CD4-positive, alpha-beta T cell treated with Interleukin-4 for 4 hours (primary cell): ENCODE data around the gene ANKRD30A.
"Not testable (repeated sequence)": the region's sequence is repeated elsewhere in the genome, so short reads cannot be mapped to it uniquely, and the experiment has no call there.

ENCODE experiments used
- DNase-seq: peaks from one replicate; pipeline ENCODE4 v3.0.0-alpha.2; 2020

ANKRD30A gene, protein sequence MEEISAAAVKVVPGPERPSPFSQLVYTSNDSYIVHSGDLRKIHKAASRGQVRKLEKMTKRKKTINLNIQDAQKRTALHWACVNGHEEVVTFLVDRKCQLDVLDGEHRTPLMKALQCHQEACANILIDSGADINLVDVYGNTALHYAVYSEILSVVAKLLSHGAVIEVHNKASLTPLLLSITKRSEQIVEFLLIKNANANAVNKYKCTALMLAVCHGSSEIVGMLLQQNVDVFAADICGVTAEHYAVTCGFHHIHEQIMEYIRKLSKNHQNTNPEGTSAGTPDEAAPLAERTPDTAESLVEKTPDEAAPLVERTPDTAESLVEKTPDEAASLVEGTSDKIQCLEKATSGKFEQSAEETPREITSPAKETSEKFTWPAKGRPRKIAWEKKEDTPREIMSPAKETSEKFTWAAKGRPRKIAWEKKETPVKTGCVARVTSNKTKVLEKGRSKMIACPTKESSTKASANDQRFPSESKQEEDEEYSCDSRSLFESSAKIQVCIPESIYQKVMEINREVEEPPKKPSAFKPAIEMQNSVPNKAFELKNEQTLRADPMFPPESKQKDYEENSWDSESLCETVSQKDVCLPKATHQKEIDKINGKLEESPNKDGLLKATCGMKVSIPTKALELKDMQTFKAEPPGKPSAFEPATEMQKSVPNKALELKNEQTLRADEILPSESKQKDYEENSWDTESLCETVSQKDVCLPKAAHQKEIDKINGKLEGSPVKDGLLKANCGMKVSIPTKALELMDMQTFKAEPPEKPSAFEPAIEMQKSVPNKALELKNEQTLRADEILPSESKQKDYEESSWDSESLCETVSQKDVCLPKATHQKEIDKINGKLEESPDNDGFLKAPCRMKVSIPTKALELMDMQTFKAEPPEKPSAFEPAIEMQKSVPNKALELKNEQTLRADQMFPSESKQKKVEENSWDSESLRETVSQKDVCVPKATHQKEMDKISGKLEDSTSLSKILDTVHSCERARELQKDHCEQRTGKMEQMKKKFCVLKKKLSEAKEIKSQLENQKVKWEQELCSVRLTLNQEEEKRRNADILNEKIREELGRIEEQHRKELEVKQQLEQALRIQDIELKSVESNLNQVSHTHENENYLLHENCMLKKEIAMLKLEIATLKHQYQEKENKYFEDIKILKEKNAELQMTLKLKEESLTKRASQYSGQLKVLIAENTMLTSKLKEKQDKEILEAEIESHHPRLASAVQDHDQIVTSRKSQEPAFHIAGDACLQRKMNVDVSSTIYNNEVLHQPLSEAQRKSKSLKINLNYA (N-terminal part only)

DNA sequence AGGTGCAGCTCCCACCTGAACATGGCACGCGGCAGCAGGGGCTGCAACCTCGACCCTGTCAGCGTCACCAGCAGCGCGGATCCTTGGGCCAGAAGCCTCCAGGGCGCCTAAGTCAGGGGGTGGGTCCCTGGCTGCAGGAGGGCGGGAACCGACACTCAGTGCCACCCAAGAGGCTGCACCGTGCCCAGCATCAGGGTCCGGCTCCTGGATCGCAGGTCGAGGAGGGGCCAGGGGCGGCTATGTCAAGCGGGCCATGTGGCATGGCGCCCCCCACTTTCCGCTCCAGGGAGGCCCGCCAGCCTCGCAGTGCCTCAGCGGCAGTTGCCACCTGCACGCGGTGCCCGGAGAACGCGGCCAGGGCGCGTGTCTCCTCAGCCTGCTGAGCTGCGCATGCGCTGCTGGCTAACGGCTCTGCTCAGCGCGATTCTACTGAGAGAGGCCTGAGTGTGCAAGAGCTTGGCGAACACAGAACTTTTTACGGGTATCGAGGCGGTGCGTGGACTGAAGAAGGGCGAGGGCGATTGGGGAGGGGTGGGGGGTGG is at the start of gene ANKRD30A:
Gene ANKRD30A, plus strand, starts transcription at position 408 of the 542 bp plus-strand sequence. CDS start 190 bp downstream, outside the sequence.
- no peak for DNase-seq

DNA sequence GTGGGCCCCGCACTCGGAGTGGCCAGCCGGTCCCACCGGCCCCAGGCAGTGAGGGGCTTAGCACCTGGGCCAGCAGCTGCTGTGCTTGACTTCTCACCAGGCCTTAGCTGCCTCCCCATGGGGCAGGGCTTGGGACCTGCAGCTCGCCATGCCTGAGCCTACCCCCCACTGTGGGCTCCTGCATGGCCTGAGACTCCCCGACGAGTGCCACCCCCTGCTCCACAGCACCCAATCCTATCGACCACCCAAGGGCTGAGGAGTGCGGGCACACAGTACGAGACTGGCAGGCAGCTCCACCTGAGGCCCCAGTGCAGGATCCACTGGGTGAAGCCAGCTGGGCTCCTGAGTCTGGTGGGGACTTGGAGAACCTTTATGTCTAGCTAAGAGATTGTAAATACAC is 49.3 kb upstream of the ANKRD30A start:
- DNase-seq: not testable (repeated sequence)

DNA sequence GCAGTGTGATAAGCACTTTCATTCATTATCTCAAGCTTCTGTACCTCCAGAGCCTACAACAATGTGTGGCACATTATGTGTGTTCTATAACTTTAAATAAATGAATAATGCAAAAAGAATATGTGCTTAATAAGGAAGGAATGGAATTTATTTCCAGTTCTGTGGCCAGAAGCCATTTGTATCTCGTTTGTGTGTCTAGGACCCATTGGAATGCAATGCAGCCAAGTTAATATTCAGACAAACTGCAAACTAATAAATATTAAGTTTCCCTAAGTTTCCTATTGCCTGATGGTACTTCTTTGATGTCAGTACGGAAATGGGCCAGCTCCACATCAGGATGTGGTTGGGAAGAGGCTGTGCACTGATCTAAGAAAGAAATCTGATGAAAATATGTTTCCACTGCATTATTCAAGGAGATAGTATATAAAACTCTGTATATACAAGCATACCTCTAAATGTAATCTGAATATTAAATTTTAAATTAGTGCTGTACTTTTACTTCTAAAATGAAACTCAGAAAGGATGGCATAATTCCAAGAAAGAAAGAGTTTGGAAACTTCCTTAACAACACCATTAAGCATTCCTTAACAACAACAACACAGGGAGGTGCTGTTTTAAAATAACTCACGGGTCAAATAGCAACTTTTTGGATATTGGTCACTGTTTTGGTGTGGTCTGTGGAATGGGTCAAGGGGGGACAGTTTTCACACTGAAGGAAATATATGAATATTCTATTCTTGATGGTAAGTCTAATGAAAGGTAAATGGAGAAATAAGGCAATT is 29.4 kb upstream of the ANKRD30A start:
- no peak for DNase-seq

DNA sequence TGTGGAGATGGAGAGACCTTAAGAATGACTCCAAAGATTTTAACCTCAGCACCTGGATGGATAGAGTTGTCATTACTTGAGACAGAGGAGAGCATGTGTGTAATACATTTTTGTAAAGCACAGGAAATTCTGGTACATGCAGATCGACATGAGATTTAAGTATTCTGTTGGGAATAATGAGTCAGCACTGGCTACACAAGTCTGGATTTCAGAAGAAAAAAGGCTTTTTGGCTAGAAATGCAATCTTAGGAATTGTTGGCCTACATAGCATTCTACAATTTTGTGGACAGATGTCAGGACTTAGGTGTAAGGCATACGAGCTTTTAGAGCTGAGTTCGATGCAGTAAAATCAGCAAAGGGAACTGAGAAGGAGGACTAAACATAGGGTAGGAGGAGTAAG is 24.1 kb upstream of the ANKRD30A start:
- DNase-seq: no peak

DNA sequence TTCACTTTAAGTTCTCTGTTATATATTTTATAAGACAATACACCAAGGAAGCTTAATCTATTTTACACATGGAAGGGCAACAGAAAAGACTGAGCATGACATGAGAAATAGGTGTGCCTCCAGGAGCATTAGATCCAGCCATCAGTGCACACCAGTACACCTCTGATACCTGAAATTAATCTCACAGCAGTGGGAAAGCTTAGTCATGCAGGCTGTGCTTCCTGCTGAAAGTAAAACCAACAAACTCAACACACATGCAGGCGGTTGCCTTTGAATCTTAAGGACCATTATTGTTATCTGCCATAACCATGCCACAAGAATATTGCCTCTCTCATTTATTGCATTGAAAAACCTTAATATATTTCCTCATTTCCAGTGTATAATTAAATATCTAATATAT is 16.4 kb upstream of the ANKRD30A start:
- DNase-seq: no peak

DNA sequence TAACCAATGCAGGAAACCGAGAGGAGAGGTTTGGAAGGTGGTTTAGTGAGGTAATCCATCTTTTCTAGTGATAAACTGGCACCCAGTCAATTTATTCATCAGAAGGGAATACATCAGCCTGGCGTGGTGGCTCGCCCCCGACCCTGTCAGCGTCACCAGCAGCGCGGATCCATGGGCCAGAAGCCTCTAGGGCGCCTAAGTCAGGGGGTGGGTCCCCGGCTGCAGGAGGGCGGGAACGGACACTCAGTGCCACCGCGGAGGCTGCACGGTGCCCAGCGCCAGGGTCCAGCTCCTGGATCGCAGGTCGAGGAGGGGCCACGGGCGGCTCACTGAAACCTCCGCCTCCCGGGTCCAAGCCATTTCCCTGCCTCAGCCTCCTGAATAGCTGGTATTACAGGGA is 866 bp upstream of the ANKRD30A start:
- DNase-seq: no peak

DNA sequence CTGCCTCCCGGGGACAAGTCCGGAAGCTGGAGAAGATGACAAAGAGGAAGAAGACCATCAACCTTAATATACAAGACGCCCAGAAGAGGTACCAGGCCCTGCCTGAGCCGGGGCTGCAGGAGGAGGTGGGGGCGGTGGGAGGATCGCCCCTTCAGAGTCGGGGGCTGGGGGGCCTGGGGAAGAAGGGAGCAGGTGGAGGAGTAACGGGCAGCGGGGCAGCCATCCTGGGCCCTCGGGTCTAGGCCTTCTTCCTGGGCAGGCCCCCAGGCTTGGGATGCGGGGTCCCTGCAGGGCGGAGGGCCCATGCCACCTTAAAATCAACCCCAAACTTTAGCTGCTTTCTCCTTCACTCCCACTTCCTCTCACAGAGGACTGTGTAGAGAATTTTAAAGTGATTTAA is 523 bp downstream of the ANKRD30A start:
- no peak for DNase-seq

DNA sequence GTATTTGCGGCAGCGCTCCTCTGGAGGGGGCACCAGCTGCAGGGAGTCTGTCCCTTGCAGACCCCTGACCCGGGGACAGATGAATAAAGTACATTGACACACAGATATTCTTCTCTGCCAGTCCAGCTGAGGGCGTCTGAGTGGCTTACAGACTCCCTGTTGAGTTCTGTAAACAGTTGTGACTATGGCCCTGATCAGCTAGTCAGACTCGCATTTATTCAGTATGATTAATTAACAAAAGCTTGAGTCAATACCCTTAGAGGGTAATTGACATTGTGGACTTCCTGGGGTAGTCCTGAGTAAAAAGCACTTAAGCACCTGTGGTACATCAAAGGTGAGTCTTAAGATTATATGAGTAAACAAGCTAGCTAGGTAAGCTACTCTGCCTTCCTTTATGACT is 21.0 kb downstream of the ANKRD30A start:
- no peak for DNase-seq

DNA sequence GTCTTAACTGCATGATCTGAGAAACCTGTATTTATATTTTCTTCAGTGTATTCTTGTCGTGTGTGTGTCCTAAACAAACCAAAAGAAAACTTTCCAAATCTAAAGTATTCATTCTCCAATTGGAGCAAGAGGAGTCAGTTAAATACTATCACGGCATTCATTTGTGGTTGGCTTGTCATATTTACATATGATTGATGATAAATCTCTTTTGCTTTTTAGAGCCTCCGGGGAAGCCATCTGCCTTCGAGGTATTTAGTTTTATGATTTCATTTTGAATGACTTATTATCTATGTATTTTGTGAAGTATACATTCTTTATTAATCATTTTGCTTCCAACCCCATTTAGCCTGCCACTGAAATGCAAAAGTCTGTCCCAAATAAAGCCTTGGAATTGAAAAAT is 37.0 kb downstream of the ANKRD30A start:
- DNase-seq: not testable (repeated sequence)

DNA sequence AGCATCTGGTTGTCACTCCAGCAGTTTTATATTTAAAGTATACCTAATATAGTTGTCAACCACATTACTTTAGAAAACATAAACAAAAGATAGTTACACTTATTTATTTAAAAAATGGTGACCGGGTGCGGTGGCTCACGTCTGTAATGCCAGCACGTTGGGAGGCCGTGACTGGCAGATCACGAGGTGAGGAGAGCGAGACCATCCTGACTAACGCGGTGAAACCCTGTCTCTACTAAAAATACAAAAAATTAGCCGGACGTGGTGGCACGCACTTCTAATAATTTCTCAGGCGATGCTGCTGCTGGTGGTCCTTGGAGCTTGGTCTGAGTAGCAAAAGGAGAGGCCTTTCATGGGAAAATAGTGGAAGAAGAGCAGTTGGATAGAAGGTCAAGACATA is 46.5 kb downstream of the ANKRD30A start:
- DNase-seq: not testable (repeated sequence)

DNA sequence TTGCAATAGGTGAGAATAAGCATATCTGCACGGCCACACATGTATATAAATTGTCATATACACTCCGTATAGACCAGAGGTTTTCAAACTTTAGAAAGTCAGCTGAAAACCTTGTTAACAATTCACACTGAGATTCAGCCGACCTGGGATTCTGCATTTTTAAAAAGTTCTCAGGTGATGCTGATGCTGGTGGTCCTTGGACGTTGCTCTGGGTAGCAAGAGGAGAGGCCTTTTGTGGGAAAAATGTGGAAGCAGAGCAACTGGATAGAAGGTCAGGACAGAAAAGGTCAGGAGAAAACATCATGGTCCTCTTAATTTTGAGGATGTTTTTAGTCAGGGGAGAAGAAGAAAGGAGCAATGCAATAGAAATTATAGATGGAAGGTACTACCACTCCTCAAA is 52.9 kb downstream of the ANKRD30A start:
- not testable (repeated sequence) for DNase-seq

DNA sequence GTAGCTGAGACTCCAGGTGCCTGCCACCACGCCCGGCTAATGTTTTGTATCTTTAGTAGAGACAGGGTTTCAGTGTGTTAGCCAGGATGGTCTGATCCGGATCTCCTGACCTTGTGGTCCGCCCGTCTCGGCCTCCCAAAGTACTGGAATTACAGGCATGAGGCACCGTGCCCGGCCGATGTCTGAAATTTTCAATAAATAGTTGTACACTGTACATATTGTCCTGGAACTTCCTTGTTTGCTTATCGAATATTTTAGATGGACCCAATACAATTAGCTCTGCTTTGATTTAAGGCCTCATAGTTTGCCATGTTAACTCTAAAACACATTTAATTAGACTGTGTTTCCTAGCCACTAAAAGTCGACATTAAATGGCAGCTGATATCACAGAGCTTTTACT is 57.3 kb downstream of the ANKRD30A start:
- DNase-seq: not testable (repeated sequence)

DNA sequence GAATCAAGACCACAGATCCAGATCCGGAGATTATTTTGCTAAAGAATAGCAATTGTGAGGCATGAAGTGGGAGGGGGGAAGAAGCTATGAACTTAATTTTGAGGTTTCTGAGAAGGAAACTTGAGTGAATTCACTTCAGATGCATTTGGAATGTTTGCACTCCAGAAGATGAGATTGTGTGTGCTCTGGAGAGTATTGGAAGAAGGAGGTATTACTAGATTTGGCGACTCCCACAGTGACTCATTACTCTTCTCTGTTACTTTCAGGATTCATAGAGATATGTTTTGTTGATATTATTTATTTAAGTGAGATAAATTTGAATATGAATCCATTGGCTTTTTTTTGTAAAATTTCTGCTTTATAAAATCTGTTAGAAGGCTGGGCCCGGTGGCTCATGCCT is 80.7 kb downstream of the ANKRD30A start:
- no peak for DNase-seq

DNA sequence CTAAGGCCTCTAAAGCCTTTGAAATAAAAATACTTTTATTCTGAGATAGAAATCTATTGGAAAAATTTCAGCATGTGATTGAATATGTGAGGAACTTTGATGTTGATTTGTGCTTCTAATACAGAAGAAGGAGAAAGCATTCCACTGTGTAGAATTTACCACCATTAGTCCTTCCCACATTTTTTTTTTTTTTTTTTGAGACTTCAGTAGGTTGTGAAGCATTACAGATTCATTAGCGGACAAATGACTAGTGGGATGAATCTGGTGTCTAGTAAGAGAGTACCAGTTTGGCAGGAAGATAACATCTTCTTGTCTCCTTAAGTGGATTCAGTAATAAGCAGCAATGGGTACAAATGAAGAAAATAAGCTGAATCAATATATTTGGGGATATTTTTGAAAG is 95.5 kb downstream of the ANKRD30A start:
- DNase-seq: no peak

DNA sequence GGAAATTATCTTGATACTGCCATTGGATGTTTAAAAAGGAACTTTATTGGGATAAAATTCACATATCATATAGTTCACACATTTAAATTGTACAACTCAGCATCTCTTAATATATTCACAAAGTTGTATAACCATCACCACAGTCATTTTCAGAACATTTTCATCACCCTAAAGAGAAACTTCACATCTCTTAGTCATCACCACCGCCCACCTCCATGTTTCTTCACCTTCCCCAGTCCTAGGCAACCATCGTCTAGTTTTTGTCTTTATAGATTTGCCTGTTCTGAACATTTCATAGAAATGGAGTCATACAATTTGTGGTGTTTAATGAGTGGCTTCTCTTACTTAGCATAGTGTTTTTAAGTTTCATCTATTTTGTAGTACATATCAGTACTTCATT is 96.6 kb downstream of the ANKRD30A start:
- DNase-seq: no peak

DNA sequence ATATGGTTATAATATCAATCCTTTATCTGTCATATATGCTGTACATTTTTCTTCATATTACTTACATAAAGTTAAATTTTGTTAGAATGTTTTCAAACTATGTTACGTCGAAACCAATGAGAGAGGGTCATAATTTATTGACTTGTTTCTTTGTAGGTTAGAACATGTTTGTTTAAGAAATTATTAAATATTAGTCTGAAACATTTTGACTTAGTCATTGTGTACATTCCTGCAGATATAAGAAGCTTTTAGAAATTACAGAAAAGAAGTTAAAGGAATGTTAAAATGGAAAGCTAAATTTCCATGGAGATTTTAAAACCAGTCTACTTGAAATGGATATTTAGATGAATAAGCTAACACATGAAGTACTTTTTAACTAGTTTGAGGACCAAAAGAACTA is 99.8 kb downstream of the ANKRD30A start:
- DNase-seq: no peak

DNA sequence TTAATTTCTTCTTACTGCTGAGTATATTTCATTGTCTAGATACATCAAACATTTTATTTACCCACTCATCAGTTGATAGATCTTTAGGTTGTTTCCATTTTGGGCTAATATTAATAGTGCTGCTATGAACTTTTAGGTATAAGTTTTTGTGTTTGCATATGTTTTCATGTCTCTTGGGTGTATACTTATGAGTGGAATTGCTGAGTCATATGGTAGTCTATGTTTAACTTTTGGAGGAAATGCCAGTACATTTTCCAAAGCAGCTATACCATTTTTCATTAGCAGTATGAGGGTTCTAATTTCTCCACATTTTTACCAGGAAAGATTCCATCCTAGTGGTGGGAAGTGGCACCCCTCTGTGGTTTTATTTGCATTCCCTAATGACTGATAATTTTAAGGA is 101.1 kb downstream of the ANKRD30A start:
- no peak for DNase-seq

DNA sequence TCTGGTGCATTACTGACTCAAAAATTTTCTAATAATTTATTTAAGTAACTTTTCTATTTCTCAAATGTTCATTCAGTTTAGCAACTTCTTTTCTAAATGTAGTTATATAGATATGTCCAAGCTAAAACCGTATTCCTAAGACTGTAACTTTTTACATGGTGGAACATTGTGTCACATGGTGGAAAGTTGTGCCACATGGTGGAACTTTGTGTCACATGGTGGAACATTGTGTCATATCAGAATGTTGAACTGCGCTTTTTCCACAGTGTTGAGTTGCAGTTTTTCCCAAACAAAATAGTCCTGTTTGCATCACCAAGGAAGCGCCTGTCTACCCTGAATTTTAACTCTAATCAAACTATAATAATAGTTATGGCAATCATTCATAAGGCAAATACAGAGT is 109.3 kb downstream of the ANKRD30A start:
- DNase-seq: no peak

DNA sequence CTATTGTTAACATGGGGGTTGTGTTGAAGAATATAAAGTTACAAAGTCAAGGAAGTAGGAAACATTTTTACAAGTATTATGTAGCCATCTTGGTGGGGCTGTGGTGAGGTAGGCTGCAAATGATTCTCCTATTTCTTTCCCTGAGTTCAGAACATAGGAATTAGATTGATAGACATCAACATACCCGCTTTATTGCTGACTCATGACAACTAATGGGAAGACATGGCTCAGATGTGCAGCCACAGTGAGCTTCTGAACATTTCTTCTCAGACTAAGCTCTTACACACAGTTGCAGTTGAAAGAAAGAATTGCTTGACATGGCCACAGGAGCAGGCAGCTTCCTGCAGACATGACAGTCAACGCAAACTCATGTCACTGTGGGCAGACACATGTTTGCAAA is 110.7 kb downstream of the ANKRD30A start:
- no peak for DNase-seq

DNA sequence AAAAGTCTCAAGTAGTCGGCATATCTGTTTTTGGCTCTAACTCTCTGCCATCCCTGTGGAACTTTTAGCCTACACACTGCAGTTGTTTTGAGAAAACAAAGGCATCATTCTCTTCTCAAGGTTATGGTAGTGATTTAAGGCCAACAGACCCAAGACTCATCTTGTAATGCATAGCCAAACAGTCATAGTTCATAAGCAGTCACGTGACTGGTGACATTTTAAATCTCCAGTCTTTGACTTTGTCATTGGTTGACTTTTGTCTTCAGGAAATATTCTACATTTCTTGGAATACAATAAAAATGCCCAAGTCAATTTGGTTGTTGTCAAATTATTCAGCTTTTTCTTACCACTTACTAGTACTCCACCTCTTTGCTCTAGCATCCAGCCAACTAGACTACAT is 114.8 kb downstream of the ANKRD30A start:
- DNase-seq: no peak

DNA sequence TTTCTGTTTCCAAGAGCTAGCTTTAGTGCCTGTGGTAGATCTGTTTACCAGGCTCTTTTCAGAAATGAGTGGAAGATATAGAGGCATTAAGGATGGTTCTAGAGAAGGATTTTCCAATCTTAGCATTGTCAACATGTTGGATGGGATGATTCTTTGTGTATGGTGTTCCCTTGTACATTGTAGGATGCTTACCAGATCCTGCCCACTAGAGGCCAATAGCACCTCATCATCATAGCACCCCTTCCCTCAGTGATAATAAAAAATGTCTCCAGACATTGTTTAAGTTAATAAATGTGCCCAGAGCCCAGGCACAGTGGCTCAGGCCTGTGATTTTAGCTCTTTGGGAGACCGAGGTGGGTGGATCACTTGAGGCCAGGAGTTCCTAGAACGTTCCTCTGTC is 121.2 kb downstream of the ANKRD30A start:
- DNase-seq: no peak

DNA sequence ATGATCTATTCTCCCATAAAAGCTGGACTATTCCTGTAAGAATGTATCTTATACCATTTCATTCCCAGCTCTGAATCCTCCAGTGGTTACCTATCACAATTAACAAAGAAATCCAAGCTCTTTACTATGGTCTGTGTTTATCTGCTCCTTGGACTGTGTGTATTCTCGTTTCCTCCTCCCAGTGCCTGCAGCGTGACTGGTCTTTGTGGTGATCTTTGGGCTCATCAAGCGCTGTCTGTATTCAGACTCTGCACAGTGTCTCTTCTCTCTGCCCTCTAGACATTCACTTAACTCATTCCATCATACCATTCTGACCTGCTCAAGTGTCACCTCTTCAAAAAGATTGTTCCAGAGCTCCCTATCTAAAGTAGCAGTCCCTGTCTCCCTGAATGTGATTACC is 130.4 kb downstream of the ANKRD30A start:
- not testable (repeated sequence) for DNase-seq
